Kidney (tissue), 14 donors: Measurements from ENCODE around the gene ATP7B. TPM values are rescaled to one million over a fixed set of nuclear protein-coding genes. Genes with fewer than 3 reads are reported as not detected.

Experiments
- DNase-seq, 5 donors: peaks; one replicate each; pipeline ENCODE4 v3.0.0-alpha.2; 2013 to 2020
- FAIRE-seq: peaks from 2 replicates; lab custom pipeline; 2012; peaks lifted over from hg19 to GRCh38; lab: Jason Lieb, UNC
- H3K27ac ChIP-seq, 2 donors: one replicate each; pipeline ENCODE4 v1.7.0; 2013; ENCODE audit warnings: low read depth in 2 of 2, low read length in 2 of 2, inconsistent platforms in 1 of 2
- H3K27me3 ChIP-seq: one replicate; pipeline ENCODE4 v1.7.1; 2013; ENCODE audit warnings: low read length, inconsistent platforms; ENCODE audit not compliant: control insufficient read depth, insufficient read depth
- H3K36me3 ChIP-seq, 3 donors: one replicate each; pipeline versions ENCODE4 v1.7.0 to v1.7.1; 2013; ENCODE audit warnings: low read length in 3 of 3, control low read depth in 1 of 3, inconsistent platforms in 1 of 3; ENCODE audit not compliant: insufficient read depth in 3 of 3, control insufficient read depth in 2 of 3
- H3K4me1 ChIP-seq, 3 donors: one replicate each; pipeline versions ENCODE4 v1.7.0 to v1.7.1; 2013; ENCODE audit warnings: low read length in 3 of 3, inconsistent platforms in 1 of 3, low read depth in 1 of 3; ENCODE audit not compliant: control insufficient read depth in 2 of 3, insufficient read depth in 2 of 3
- H3K4me3 ChIP-seq, 3 donors: one replicate each; pipeline versions ENCODE4 v1.7.0 to v1.8.1; 2013; ENCODE audit warnings: low read length in 3 of 3, control low read depth in 1 of 3, inconsistent platforms in 1 of 3
- H3K9ac ChIP-seq, 3 donors: one replicate each; pipeline versions ENCODE4 v1.7.0 to v1.7.1; 2013; ENCODE audit warnings: low read length in 3 of 3, control low read depth in 1 of 3, inconsistent platforms in 1 of 3
- H3K9me3 ChIP-seq, 3 donors: one replicate each; pipeline versions ENCODE4 v1.7.0 to v1.7.1; 2013; ENCODE audit warnings: low read length in 3 of 3, control low read depth in 1 of 3, inconsistent platforms in 1 of 3; ENCODE audit not compliant: control insufficient read depth in 2 of 3, insufficient read depth in 1 of 3
- intact Hi-C: fragments of 100-400 bp; cut with DNase I; formaldehyde crosslinking; loops from one replicate; pipeline ENCODE4 v1.11.1; 2022
- polyA plus RNA-seq: library from polyadenylated mRNA; stranded (reverse); fragments of 350-450 nt; fragmentation: Illumina TruSeq; extraction: RNeasy Lipid Tissue Mini Kit (QIAGEN cat#74804); gene quantifications from one replicate; pipeline ENCODE4 v1.2.3, GENCODE V29; 2014; ENCODE audit warnings: low read depth, low replicate concordance; ENCODE audit not compliant: insufficient read depth
- total RNA-seq: library from RNA; stranded (reverse); fragmentation: NEBNext Ultra II Directional; extraction: Animal tissue kit (Norgen Biotek cat#: 25700); gene quantifications from one replicate; pipeline ENCODE4 v1.2.1, GENCODE V29; 2021
- TF ChIP-seq, protein P1 (sequence below): IDR thresholded peaks from 3 replicates; pipeline ENCODE4 v1.5.1; 2012; ENCODE audit warnings: mild to moderate bottlenecking, moderate library complexity, borderline replicate concordance; ENCODE audit not compliant: insufficient read depth; ENCODE audit errors: extremely low read depth
- donor health status: control.
- donor health status: control.
- donor health status: control.
- donor health status: control.
- donor health status: control.
- donor health status: DM: yes; HTN: yes; CAD: no.
- donor health status: Normal renal cell carcinoma (clear cell type).

ATP7B gene
- total and polyA plus RNA-seq, 2 donors from 2014 or later, result 2.0 to 5.7 TPM

GRCh38 chr13:51920786-51921185, 90.5 kb downstream of the ATP7B start:
- no peak for FAIRE-seq
- H3K4me3 ChIP-seq, result no peak overlapping the region
- no peak overlapping the region for H3K9ac ChIP-seq
- H3K27ac ChIP-seq, result no peak overlapping the region
- no peaks in the 10 kb centered on the region for H3K9me3 ChIP-seq
- no peaks in the 10 kb centered on the region for H3K27me3 ChIP-seq
- peak in 1 of 5 donors; percentile 24 for DNase-seq
- intact Hi-C loops, result no loop called here
- no peaks in the 10 kb centered on the region for H3K36me3 ChIP-seq
- H3K4me1 ChIP-seq, result no peaks in the 10 kb centered on the region
- TF ChIP-seq, protein P1, sequence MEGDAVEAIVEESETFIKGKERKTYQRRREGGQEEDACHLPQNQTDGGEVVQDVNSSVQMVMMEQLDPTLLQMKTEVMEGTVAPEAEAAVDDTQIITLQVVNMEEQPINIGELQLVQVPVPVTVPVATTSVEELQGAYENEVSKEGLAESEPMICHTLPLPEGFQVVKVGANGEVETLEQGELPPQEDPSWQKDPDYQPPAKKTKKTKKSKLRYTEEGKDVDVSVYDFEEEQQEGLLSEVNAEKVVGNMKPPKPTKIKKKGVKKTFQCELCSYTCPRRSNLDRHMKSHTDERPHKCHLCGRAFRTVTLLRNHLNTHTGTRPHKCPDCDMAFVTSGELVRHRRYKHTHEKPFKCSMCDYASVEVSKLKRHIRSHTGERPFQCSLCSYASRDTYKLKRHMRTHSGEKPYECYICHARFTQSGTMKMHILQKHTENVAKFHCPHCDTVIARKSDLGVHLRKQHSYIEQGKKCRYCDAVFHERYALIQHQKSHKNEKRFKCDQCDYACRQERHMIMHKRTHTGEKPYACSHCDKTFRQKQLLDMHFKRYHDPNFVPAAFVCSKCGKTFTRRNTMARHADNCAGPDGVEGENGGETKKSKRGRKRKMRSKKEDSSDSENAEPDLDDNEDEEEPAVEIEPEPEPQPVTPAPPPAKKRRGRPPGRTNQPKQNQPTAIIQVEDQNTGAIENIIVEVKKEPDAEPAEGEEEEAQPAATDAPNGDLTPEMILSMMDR, result no peak

GRCh38 chr13:51920267-51920666, 91.0 kb downstream of the ATP7B start:
- Histone ChIP-seq H3K4me1 (no peaks in the 10 kb centered on the region), H3K27me3 (no peaks in the 10 kb centered on the region), H3K4me3 (no peak overlapping the region), H3K9ac (no peak overlapping the region), H3K9me3 (no peaks in the 10 kb centered on the region), H3K27ac (no peak overlapping the region), H3K36me3 (no peaks in the 10 kb centered on the region)
- intact Hi-C loops, result no loop called here
- TF ChIP-seq, protein P1, result no peak
- FAIRE-seq, result no peak
- peak in 1 of 5 donors; percentile 20 for DNase-seq

- TF ChIP-seq, protein P1, result no peak
- no peaks in the 10 kb centered on the region for H3K36me3 ChIP-seq
Measured at GRCh38 chr13:51919531-51919930, 91.7 kb downstream of the ATP7B start.

GRCh38 chr13:51916962-51917361, 94.3 kb downstream of the ATP7B start:
- DNase-seq (peak in 1 of 5 donors; percentile 12), FAIRE-seq (no peak)
- H3K9ac ChIP-seq, result no peak overlapping the region
- H3K4me3 ChIP-seq, result no peak overlapping the region
- intact Hi-C loops, result no loop called here
- no peaks in the 10 kb centered on the region for H3K36me3 ChIP-seq
- H3K4me1 ChIP-seq, result no peaks in the 10 kb centered on the region
- no peak overlapping the region for H3K27ac ChIP-seq
- no peaks in the 10 kb centered on the region for H3K27me3 ChIP-seq
- TF ChIP-seq, protein P1, result no peak
- no peaks in the 10 kb centered on the region for H3K9me3 ChIP-seq

More at GRCh38 chr13:51919531-51919930, 91.7 kb downstream of the ATP7B start:
- Histone ChIP-seq H3K4me1 (no peaks in the 10 kb centered on the region), H3K4me3 (no peak overlapping the region), H3K27me3 (no peaks in the 10 kb centered on the region), H3K9me3 (no peaks in the 10 kb centered on the region), H3K27ac (no peak overlapping the region), H3K9ac (no peak overlapping the region)
- FAIRE-seq (no peak), DNase-seq (peak in 1 of 5 donors; percentile 16)
- intact Hi-C loops, result no loop called here
